Upper lobe of right lung (tissue), 1 donor: Measurements from ENCODE around the gene PARD3. TPM values are rescaled to one million over a fixed set of nuclear protein-coding genes. Genes with fewer than 3 reads are reported as not detected.

Source experiments
- ATAC-seq: fragments of 200-7000 bp; cut with Tn5 transposase; one replicate; pipeline ENCODE4 v1.9.1; 2020; ENCODE audit warnings: mild to moderate bottlenecking, moderate library complexity
- DNase-seq: peaks from one replicate; pipeline ENCODE4 v3.0.0-alpha.2; 2020
- H3K27ac ChIP-seq: fragments of 200-600 bp; one replicate; pipeline ENCODE4 v1.8.0; 2022
- H3K27me3 ChIP-seq: fragments of 200-600 bp; one replicate; pipeline ENCODE4 v1.8.0; 2022; ENCODE audit warnings: mild to moderate bottlenecking
- H3K36me3 ChIP-seq: fragments of 200-600 bp; one replicate; pipeline ENCODE4 v1.8.0; 2022
- H3K4me1 ChIP-seq: fragments of 200-600 bp; one replicate; pipeline ENCODE4 v1.8.0; 2022
- H3K4me3 ChIP-seq: fragments of 200-600 bp; one replicate; pipeline ENCODE4 v1.8.0; 2022; ENCODE audit warnings: mild to moderate bottlenecking
- H3K9me3 ChIP-seq: fragments of 200-600 bp; one replicate; pipeline ENCODE4 v1.8.0; 2022
- intact Hi-C: fragments of 100-400 bp; cut with DNase I; formaldehyde crosslinking; loops from one replicate; pipeline ENCODE4 v1.11.0; 2022
- total RNA-seq: library from RNA; stranded (reverse); fragmentation: NEBNext Ultra II Directional; extraction: Animal tissue kit (Norgen Biotek cat#: 25700); gene quantifications from one replicate; pipeline ENCODE4 v1.2.1, GENCODE V29; 2021
- TF ChIP-seq, protein P1 (sequence below): fragments of 200-600 bp; IDR thresholded peaks from one replicate; pipeline ENCODE4 v1.8.0; 2022; ENCODE audit warnings: antibody characterized with exemption
- donor health status: DM: no; HTN: yes; CAD: no; lungs with severe emphysema.

The PARD3 gene
- total RNA-seq, 1 donor from 2014 or later = 38.5 TPM

GRCh38 chr10:34474555-34475273 lies 340.4 kb downstream of the PARD3 start:
- H3K4me3 ChIP-seq = no peak overlapping the region
- H3K27me3 ChIP-seq = no peaks in the 10 kb centered on the region
- DNase-seq = no peak
- intact Hi-C loops = no loop called here
- TF ChIP-seq, protein P1, sequence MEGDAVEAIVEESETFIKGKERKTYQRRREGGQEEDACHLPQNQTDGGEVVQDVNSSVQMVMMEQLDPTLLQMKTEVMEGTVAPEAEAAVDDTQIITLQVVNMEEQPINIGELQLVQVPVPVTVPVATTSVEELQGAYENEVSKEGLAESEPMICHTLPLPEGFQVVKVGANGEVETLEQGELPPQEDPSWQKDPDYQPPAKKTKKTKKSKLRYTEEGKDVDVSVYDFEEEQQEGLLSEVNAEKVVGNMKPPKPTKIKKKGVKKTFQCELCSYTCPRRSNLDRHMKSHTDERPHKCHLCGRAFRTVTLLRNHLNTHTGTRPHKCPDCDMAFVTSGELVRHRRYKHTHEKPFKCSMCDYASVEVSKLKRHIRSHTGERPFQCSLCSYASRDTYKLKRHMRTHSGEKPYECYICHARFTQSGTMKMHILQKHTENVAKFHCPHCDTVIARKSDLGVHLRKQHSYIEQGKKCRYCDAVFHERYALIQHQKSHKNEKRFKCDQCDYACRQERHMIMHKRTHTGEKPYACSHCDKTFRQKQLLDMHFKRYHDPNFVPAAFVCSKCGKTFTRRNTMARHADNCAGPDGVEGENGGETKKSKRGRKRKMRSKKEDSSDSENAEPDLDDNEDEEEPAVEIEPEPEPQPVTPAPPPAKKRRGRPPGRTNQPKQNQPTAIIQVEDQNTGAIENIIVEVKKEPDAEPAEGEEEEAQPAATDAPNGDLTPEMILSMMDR = no peak
- H3K36me3 ChIP-seq = no peaks in the 10 kb centered on the region
- no peak overlapping the region for H3K27ac ChIP-seq
- ATAC-seq = no peak
- no peaks in the 10 kb centered on the region for H3K4me1 ChIP-seq
- no peaks in the 10 kb centered on the region for H3K9me3 ChIP-seq

DNA sequence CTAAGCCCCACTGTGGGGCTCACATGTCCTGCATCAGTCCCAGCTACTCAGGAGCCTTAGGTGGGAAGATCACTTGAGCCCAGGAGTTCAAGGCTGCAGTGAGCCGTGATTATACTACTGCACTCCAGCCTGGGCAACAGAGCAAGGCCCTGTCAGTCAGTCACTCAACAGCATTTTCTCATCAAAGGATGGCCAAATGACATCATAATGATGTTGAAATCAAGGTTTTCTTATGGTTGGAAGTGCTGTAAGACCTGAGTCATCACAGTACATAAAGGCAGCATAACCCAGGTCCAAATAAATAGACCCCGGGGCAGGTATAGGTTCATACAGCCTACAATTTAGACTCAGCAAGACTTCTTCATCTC lies 341.1 kb downstream of the PARD3 start:
- ATAC-seq (no peak), DNase-seq (no peak)
- Histone ChIP-seq H3K4me3 (no peak overlapping the region), H3K27ac (no peak overlapping the region), H3K4me1 (no peaks in the 10 kb centered on the region), H3K9me3 (no peaks in the 10 kb centered on the region), H3K27me3 (no peaks in the 10 kb centered on the region), H3K36me3 (no peaks in the 10 kb centered on the region)
- TF ChIP-seq, protein P1 = no peak
- intact Hi-C loops = no loop called here

GRCh38 chr10:34473174-34474008 lies 341.7 kb downstream of the PARD3 start:
- Histone ChIP-seq H3K36me3 (no peaks in the 10 kb centered on the region), H3K9me3 (no peaks in the 10 kb centered on the region), H3K4me1 (no peaks in the 10 kb centered on the region), H3K27me3 (no peaks in the 10 kb centered on the region), H3K4me3 (no peak overlapping the region), H3K27ac (no peak overlapping the region)
- DNase-seq (no peak), ATAC-seq (peak; percentile 32)
- TF ChIP-seq, protein P1 = no peak
- intact Hi-C loops = no loop called here

DNA sequence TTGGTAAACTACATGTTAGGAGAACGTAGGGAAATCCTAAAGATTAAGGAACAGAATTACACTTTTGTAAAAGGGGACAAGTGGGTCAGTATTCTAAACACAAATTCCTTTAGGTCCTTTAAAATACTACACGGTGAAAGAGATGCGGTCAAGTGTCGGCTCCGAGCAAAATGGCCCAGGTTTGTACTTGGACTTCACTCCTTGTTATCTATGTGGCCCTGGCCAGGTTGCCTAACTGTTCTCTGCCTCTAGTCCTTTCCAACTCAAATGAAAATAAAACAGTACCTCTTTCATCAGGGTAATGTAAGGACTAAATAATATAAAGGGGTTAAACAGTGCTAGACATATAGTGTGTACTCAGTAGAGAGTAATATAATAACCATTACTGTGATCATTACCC lies 344.8 kb downstream of the PARD3 start:
- no peaks in the 10 kb centered on the region for H3K27me3 ChIP-seq
- intact Hi-C loops = no loop called here
- TF ChIP-seq, protein P1 = no peak
- H3K36me3 ChIP-seq = no peaks in the 10 kb centered on the region
- no peak overlapping the region for H3K4me3 ChIP-seq
- no peaks in the 10 kb centered on the region for H3K9me3 ChIP-seq
- DNase-seq (no peak), ATAC-seq (no peak)
- H3K27ac ChIP-seq = no peak overlapping the region
- H3K4me1 ChIP-seq = no peaks in the 10 kb centered on the region

DNA sequence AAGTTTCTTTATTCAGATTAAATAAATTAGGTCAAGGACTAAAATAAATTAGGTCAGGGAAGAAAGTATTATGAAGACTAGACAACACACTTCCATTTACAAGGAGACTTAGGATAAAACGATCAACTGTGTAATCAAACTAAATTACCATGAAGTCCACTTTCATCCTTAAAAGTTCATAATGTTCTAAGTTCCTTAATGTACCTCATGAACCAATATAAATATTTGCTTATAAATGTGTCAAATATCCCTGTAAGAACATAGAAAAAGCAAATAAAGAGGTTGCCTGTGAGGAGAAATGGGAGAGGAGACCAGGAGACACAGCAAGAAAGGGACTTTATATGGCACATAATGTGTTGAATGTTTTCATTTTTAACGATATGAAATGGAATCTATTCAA lies 345.6 kb downstream of the PARD3 start:
- no peak for ATAC-seq
- intact Hi-C loops = no loop called here

More for the DNA sequence above, 345.6 kb downstream of the PARD3 start:
- H3K9me3 ChIP-seq = no peaks in the 10 kb centered on the region
- TF ChIP-seq, protein P1 = no peak
- no peak overlapping the region for H3K27ac ChIP-seq
- H3K36me3 ChIP-seq = no peaks in the 10 kb centered on the region
- H3K27me3 ChIP-seq = no peaks in the 10 kb centered on the region
- no peak overlapping the region for H3K4me3 ChIP-seq
- no peak for DNase-seq
- H3K4me1 ChIP-seq = no peaks in the 10 kb centered on the region
